Measurements from ENCODE around the gene EOGT. TPM values are rescaled to one million over a fixed set of nuclear protein-coding genes. Genes with fewer than 3 reads are reported as not detected.

The EOGT gene
- total and polyA plus RNA-seq, 2 donors = 10.0 to 43.3 TPM

GRCh38 chr3:68957895-68958294 lies 55.6 kb downstream of the EOGT start:
- WGBS = 90% methylated on average over 3 of the region's 3 CpGs
- no peak overlapping the region for H3K27ac ChIP-seq (ENCODE audit: low read depth in 1 of 2, low read length in 1 of 2)
- H3K36me3 ChIP-seq (ENCODE audit: control insufficient read depth in 2 of 2, insufficient read depth in 2 of 2, low read length in 1 of 2) = no peaks in the 10 kb centered on the region
- peaks cover 3% of the 10 kb centered on the region in 2 donors for H3K27me3 ChIP-seq (ENCODE audit: control insufficient read depth in 2 of 2, insufficient read depth in 1 of 2, low read length in 1 of 2)
- no peak for DNase-seq (ENCODE audit: low read depth in 6 of 9, low spot score in 9 of 9)
- no peaks in the 10 kb centered on the region for H3K9me3 ChIP-seq (ENCODE audit: control insufficient read depth in 2 of 2, insufficient read depth in 1 of 2, low read length in 1 of 2)
- H3K4me1 ChIP-seq (ENCODE audit: control insufficient read depth in 2 of 2, insufficient read depth in 2 of 2, low read length in 2 of 2) = no peaks in the 10 kb centered on the region
- H3K4me3 ChIP-seq (ENCODE audit: low read length in 2 of 2) = no peak overlapping the region

- Histone ChIP-seq H3K27me3 (ENCODE audit: control insufficient read depth in 2 of 2, insufficient read depth in 1 of 2, low read length in 1 of 2) (peaks cover 0 to 3% of the 10 kb centered on the region in 2 donors), H3K4me1 (ENCODE audit: control insufficient read depth in 2 of 2, insufficient read depth in 2 of 2, low read length in 2 of 2) (no peaks in the 10 kb centered on the region), H3K27ac (ENCODE audit: low read depth in 1 of 2, low read length in 1 of 2) (no peak overlapping the region), H3K4me3 (ENCODE audit: low read length in 2 of 2) (no peak overlapping the region), H3K9me3 (ENCODE audit: control insufficient read depth in 2 of 2, insufficient read depth in 1 of 2, low read length in 1 of 2) (no peaks in the 10 kb centered on the region), H3K36me3 (ENCODE audit: control insufficient read depth in 2 of 2, insufficient read depth in 2 of 2, low read length in 1 of 2) (no peaks in the 10 kb centered on the region)
- no peak for DNase-seq (ENCODE audit: low read depth in 6 of 9, low spot score in 9 of 9)
- WGBS = 74% methylated on average over 6 of the region's 6 CpGs
Observed at GRCh38 chr3:68953816-68954444, 59.6 kb downstream of the EOGT start.

- Histone ChIP-seq H3K36me3 (ENCODE audit: control insufficient read depth in 2 of 2, insufficient read depth in 2 of 2, low read length in 1 of 2) (no peaks in the 10 kb centered on the region), H3K4me1 (ENCODE audit: control insufficient read depth in 2 of 2, insufficient read depth in 2 of 2, low read length in 2 of 2) (no peaks in the 10 kb centered on the region), H3K27me3 (ENCODE audit: control insufficient read depth in 2 of 2, insufficient read depth in 1 of 2, low read length in 1 of 2) (peaks cover 0 to 2% of the 10 kb centered on the region in 2 donors), H3K4me3 (ENCODE audit: low read length in 2 of 2) (no peak overlapping the region), H3K27ac (ENCODE audit: low read depth in 1 of 2, low read length in 1 of 2) (no peak overlapping the region), H3K9me3 (ENCODE audit: control insufficient read depth in 2 of 2, insufficient read depth in 1 of 2, low read length in 1 of 2) (no peaks in the 10 kb centered on the region)
- no peak for DNase-seq (ENCODE audit: low read depth in 6 of 9, low spot score in 9 of 9)
- 98% methylated on average over 1 of the region's 1 CpG for WGBS
Observed at GRCh38 chr3:68945225-68945624, 68.3 kb downstream of the EOGT start.

- Histone ChIP-seq H3K9me3 (ENCODE audit: control insufficient read depth in 2 of 2, insufficient read depth in 1 of 2, low read length in 1 of 2) (no peaks in the 10 kb centered on the region), H3K4me1 (ENCODE audit: control insufficient read depth in 2 of 2, insufficient read depth in 2 of 2, low read length in 2 of 2) (no peaks in the 10 kb centered on the region), H3K27ac (ENCODE audit: low read depth in 1 of 2, low read length in 1 of 2) (no peak overlapping the region), H3K36me3 (ENCODE audit: control insufficient read depth in 2 of 2, insufficient read depth in 2 of 2, low read length in 1 of 2) (no peaks in the 10 kb centered on the region), H3K4me3 (ENCODE audit: low read length in 2 of 2) (no peak overlapping the region), H3K27me3 (ENCODE audit: control insufficient read depth in 2 of 2, insufficient read depth in 1 of 2, low read length in 1 of 2) (peaks cover 0 to 2% of the 10 kb centered on the region in 2 donors)
- no peak for DNase-seq (ENCODE audit: low read depth in 6 of 9, low spot score in 9 of 9)
- WGBS = 96% methylated on average over 1 of the region's 1 CpG
Observed at GRCh38 chr3:68943753-68944500, 69.6 kb downstream of the EOGT start.

GRCh38 chr3:68941055-68941454 lies 72.4 kb downstream of the EOGT start:
- 89% methylated on average over 6 of the region's 6 CpGs for WGBS
- H3K4me1 ChIP-seq (ENCODE audit: control insufficient read depth in 2 of 2, insufficient read depth in 2 of 2, low read length in 2 of 2) = no peaks in the 10 kb centered on the region
- H3K27me3 ChIP-seq (ENCODE audit: control insufficient read depth in 2 of 2, insufficient read depth in 1 of 2, low read length in 1 of 2) = peaks cover 0 to 12% of the 10 kb centered on the region in 2 donors
- no peak for DNase-seq (ENCODE audit: low read depth in 6 of 9, low spot score in 9 of 9)
- no peaks in the 10 kb centered on the region for H3K36me3 ChIP-seq (ENCODE audit: control insufficient read depth in 2 of 2, insufficient read depth in 2 of 2, low read length in 1 of 2)
- no peak overlapping the region for H3K27ac ChIP-seq (ENCODE audit: low read depth in 1 of 2, low read length in 1 of 2)
- no peak overlapping the region for H3K4me3 ChIP-seq (ENCODE audit: low read length in 2 of 2)
- no peaks in the 10 kb centered on the region for H3K9me3 ChIP-seq (ENCODE audit: control insufficient read depth in 2 of 2, insufficient read depth in 1 of 2, low read length in 1 of 2)

DNA sequence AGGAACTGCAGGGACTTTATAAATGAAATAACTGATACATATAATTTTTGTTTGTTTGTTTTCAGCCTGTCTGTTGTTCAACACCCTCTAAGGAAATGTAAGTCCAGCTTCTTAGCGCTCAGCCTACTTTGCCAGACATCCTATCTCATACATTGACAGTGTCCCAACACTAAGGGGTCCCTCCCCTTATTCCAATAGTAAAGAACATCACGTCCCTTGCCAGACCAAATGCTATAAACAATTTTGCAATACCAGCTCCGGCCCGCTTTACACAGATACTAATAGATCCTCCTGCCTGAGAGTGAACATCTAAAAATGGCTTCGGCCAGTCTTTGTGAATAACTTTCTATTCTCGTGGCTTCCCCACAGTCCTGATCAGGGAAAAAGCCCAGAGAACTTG lies 76.6 kb downstream of the EOGT start:
- no peak for DNase-seq (ENCODE audit: low read depth in 6 of 9, low spot score in 9 of 9)
- no peak overlapping the region for H3K27ac ChIP-seq (ENCODE audit: low read depth in 1 of 2, low read length in 1 of 2)
- 81% methylated on average over 6 of the region's 6 CpGs for WGBS
- H3K27me3 ChIP-seq (ENCODE audit: control insufficient read depth in 2 of 2, insufficient read depth in 1 of 2, low read length in 1 of 2) = peaks cover 16 to 47% of the 10 kb centered on the region in 2 donors
- no peak overlapping the region for H3K4me3 ChIP-seq (ENCODE audit: low read length in 2 of 2)
- no peaks in the 10 kb centered on the region for H3K9me3 ChIP-seq (ENCODE audit: control insufficient read depth in 2 of 2, insufficient read depth in 1 of 2, low read length in 1 of 2)
- H3K36me3 ChIP-seq (ENCODE audit: control insufficient read depth in 2 of 2, insufficient read depth in 2 of 2, low read length in 1 of 2) = no peaks in the 10 kb centered on the region
- H3K4me1 ChIP-seq (ENCODE audit: control insufficient read depth in 2 of 2, insufficient read depth in 2 of 2, low read length in 2 of 2) = no peaks in the 10 kb centered on the region

DNA sequence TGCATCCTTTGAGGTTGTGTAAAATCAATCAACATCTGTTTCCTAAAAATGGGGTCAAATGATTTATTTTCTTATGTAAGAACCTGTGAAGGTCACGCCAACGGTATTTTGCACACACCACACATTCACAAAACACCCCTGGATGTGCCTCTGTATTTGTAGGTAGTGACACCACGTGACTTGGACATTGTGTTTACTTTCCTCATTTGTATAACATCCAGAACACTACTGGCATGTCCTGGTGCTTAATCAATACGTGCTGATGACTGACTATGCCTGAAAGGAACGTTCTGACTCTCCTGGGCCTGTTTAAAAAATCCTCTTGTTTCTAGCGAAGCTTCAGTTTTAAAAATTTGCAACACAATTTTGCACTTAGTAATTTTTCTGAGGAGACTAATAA lies 77.7 kb downstream of the EOGT start:
- WGBS = 76% methylated on average over 6 of the region's 6 CpGs
- Histone ChIP-seq H3K4me1 (ENCODE audit: control insufficient read depth in 2 of 2, insufficient read depth in 2 of 2, low read length in 2 of 2) (no peaks in the 10 kb centered on the region), H3K9me3 (ENCODE audit: control insufficient read depth in 2 of 2, insufficient read depth in 1 of 2, low read length in 1 of 2) (no peaks in the 10 kb centered on the region), H3K36me3 (ENCODE audit: control insufficient read depth in 2 of 2, insufficient read depth in 2 of 2, low read length in 1 of 2) (no peaks in the 10 kb centered on the region), H3K27ac (ENCODE audit: low read depth in 1 of 2, low read length in 1 of 2) (no peak overlapping the region), H3K4me3 (ENCODE audit: low read length in 2 of 2) (no peak overlapping the region), H3K27me3 (ENCODE audit: control insufficient read depth in 2 of 2, insufficient read depth in 1 of 2, low read length in 1 of 2) (peaks cover 27 to 58% of the 10 kb centered on the region in 2 donors)
- DNase-seq (ENCODE audit: low read depth in 6 of 9, low spot score in 9 of 9) = no peak

GRCh38 chr3:68931406-68932149 lies 81.9 kb downstream of the EOGT start:
- peaks cover 28 to 61% of the 10 kb centered on the region in 2 donors for H3K27me3 ChIP-seq (ENCODE audit: control insufficient read depth in 2 of 2, insufficient read depth in 1 of 2, low read length in 1 of 2)
- 7% methylated on average over 41 of the region's 41 CpGs for WGBS

More at GRCh38 chr3:68931406-68932149, 81.9 kb downstream of the EOGT start:
- no peaks in the 10 kb centered on the region for H3K4me1 ChIP-seq (ENCODE audit: control insufficient read depth in 2 of 2, insufficient read depth in 2 of 2, low read length in 2 of 2)
- no peaks in the 10 kb centered on the region for H3K36me3 ChIP-seq (ENCODE audit: control insufficient read depth in 2 of 2, insufficient read depth in 2 of 2, low read length in 1 of 2)
- DNase-seq (ENCODE audit: low read depth in 6 of 9, low spot score in 9 of 9) = no peak
- no peak overlapping the region for H3K27ac ChIP-seq (ENCODE audit: low read depth in 1 of 2, low read length in 1 of 2)
- no peaks in the 10 kb centered on the region for H3K9me3 ChIP-seq (ENCODE audit: control insufficient read depth in 2 of 2, insufficient read depth in 1 of 2, low read length in 1 of 2)
- no peak overlapping the region for H3K4me3 ChIP-seq (ENCODE audit: low read length in 2 of 2)

Data from thymus (tissue), 11 donors.